Endothelial cell of umbilical vein (primary cell): ENCODE measurements around the gene ZNF619.

ENCODE experiments used
- CTCF ChIP-seq, 2 donors: IDR thresholded peaks; 1 replicate in 1 of 2; 2 replicates in 1 of 2; pipeline ENCODE4 v1.5.1; 2011; ENCODE audit warnings: low read length in 2 of 2, mild to moderate bottlenecking in 2 of 2, moderate library complexity in 2 of 2, control low read depth in 1 of 2, inconsistent platforms in 1 of 2, low read depth in 1 of 2; ENCODE audit not compliant: insufficient read depth in 1 of 2; ENCODE audit errors: extremely low read depth in 1 of 2
- EZH2 ChIP-seq: IDR thresholded peaks from 2 replicates; pipeline ENCODE4 v1.6.1; 2012; ENCODE audit warnings: borderline replicate concordance, low read depth, mild to moderate bottlenecking, moderate library complexity, low read length, inconsistent platforms; ENCODE audit not compliant: severe bottlenecking
- POLR2AphosphoS5 ChIP-seq: IDR thresholded peaks from 2 replicates; pipeline ENCODE4 v1.6.1; 2012; ENCODE audit warnings: low read depth, mild to moderate bottlenecking, control low read depth, low read length, moderate library complexity; ENCODE audit not compliant: insufficient read depth

- TF ChIP-seq CTCF (IDR thresholded peaks at IDR 0.05; ENCODE audit: extremely low read depth in 1 of 2, insufficient read depth in 1 of 2, low read depth in 1 of 2, low read length in 2 of 2) (no peak), POLR2AphosphoS5 (no peak), EZH2 (no peak)
These were observed 24.4 kb upstream of the ZNF619 start for GRCh38 chr3:40452562-40452875.
